ENCODE measurements around the gene ADGRG2.

Gene ADGRG2

GRCh38 chrX:18961686-18962085 lies 160.6 kb downstream of the ADGRG2 start:
- TF ChIP-seq, protein P1, sequence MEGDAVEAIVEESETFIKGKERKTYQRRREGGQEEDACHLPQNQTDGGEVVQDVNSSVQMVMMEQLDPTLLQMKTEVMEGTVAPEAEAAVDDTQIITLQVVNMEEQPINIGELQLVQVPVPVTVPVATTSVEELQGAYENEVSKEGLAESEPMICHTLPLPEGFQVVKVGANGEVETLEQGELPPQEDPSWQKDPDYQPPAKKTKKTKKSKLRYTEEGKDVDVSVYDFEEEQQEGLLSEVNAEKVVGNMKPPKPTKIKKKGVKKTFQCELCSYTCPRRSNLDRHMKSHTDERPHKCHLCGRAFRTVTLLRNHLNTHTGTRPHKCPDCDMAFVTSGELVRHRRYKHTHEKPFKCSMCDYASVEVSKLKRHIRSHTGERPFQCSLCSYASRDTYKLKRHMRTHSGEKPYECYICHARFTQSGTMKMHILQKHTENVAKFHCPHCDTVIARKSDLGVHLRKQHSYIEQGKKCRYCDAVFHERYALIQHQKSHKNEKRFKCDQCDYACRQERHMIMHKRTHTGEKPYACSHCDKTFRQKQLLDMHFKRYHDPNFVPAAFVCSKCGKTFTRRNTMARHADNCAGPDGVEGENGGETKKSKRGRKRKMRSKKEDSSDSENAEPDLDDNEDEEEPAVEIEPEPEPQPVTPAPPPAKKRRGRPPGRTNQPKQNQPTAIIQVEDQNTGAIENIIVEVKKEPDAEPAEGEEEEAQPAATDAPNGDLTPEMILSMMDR (IDR thresholded peaks at IDR 0.05; ENCODE audit: low read depth, low read length): no peak
- no peak overlapping the region for H3K4me3 ChIP-seq (ENCODE audit: low read depth, low read length)

DNA sequence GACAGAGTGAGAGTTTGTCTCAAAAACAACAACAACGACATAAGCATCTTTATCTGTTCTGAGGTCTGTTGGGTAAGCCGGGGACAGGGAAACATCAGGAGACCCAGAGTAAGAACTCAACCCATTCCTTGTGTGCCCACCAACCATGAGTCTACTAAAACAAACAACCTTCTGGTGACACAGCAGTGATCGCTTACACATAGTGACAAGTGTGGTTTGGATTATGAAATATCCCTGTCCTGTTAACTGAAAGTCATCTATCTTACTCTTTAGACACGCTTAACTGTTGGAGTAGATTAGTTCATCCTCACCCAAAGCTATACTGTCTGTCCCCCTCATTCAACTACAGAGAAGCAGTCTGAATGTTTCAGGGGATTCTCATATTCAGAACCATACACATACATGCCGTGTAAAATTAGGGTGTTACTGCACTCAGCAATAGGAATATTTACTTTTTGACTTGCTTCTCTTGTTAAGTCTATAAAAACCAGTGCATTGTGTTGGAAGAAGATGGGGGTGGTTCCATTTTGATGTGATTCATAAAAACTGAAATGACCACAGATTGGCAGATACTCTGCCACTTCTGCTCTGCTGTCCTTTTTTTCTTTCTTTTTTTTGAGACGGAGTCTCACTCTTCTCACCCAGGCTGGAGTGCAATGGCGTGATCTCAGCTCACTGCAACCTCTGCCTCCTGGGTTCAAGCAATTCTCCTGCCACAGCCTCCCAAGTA lies 165.8 kb downstream of the ADGRG2 start:
- TF ChIP-seq, protein P1 (IDR thresholded peaks at IDR 0.05; ENCODE audit: low read depth, low read length): no peak
- no peak overlapping the region for H3K4me3 ChIP-seq (ENCODE audit: low read depth, low read length)

- TF ChIP-seq, protein P1 (IDR thresholded peaks at IDR 0.05; ENCODE audit: low read depth, low read length): no peak
- H3K4me3 ChIP-seq (ENCODE audit: low read depth, low read length): no peak overlapping the region
These were observed 166.6 kb downstream of the ADGRG2 start for GRCh38 chrX:18955676-18956075.

DNA sequence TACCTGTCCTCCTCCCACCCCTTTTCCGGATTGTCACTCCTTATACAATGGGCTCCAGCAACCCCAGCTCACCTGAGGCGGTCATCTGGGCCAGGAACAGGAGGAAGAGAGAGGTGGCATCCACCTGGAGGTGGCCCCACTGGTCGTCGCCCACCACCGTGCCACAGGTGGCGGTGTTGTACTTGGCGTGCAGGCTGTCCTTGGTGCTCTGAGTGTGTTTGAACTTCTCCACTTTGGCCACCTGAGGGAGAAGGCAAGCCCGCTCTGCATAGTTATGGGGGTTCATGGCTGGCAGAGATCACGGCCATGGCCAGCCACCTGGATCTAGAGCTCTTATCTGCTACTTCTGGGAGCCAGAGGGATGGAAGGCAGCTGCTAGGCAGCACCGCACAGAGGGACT lies 171.2 kb downstream of the ADGRG2 start:
- H3K4me3 ChIP-seq (ENCODE audit: low read depth, low read length): no peak overlapping the region
- TF ChIP-seq, protein P1 (IDR thresholded peaks at IDR 0.05; ENCODE audit: low read depth, low read length): no peak

- TF ChIP-seq, protein P1 (IDR thresholded peaks at IDR 0.05; ENCODE audit: low read depth, low read length): no peak
- no peak overlapping the region for H3K4me3 ChIP-seq (ENCODE audit: low read depth, low read length)
These were observed 172.3 kb downstream of the ADGRG2 start for GRCh38 chrX:18949944-18950301.

- TF ChIP-seq, protein P1 (IDR thresholded peaks at IDR 0.05; ENCODE audit: low read depth, low read length): no peak
- H3K4me3 ChIP-seq (ENCODE audit: low read depth, low read length): no peak overlapping the region
These were observed 172.9 kb downstream of the ADGRG2 start for GRCh38 chrX:18949291-18949943.

DNA sequence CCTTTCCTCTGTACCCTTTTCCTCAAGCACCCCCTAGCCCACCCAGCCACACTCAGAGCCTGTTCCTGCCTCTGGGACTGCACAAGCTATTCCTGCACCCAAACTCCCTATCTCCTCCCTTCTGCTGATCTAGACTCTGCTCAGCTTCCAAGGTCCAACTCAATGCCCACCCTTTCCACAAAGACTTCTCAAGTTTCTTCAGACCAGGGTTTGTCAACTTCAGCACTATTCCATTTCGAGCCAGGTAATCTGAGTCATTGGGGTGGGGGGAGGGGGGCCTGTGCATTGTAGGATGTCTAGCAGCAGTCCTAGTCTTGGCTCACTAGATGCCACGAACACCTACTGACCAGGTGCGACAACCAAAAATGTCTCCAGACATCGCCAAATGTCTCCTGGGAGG lies 175.7 kb downstream of the ADGRG2 start:
- TF ChIP-seq, protein P1 (IDR thresholded peaks at IDR 0.05; ENCODE audit: low read depth, low read length): no peak
- no peak overlapping the region for H3K4me3 ChIP-seq (ENCODE audit: low read depth, low read length)
